ENCODE results near the gene DMRTB1.

- TF ChIP-seq CTCF (conservative IDR thresholded peaks at IDR 0.05; ENCODE audit: low read depth, low read length) (no peak), EZH2 (IDR thresholded peaks at IDR 0.05; ENCODE audit: borderline replicate concordance, low read depth, low read length, poor library complexity, severe bottlenecking) (no peak)
Measured at GRCh38 chr1:53495633-53496345, 36.6 kb downstream of the DMRTB1 start.
